HepG2 (cell line): ENCODE data around the gene APBB2. TPM values are rescaled to one million over a fixed set of nuclear protein-coding genes. Genes with fewer than 3 reads are reported as not detected.

Source experiments
- CENPX ChIP-seq: sonication (generic); formaldehyde crosslinking; IDR thresholded peaks from 2 replicates; pipeline ENCODE4 v1.9.0; 2021; ENCODE audit warnings: mild to moderate bottlenecking, missing genetic modification reagents, moderate library complexity
- NFRKB ChIP-seq: fragments of 450-650 bp; IDR thresholded peaks from 2 replicates; pipeline ENCODE4 v1.6.1; 2017
- PATZ1 ChIP-seq: sonication (generic); formaldehyde crosslinking; IDR thresholded peaks from 2 replicates; pipeline ENCODE4 v1.4.0; 2020; ENCODE audit warnings: missing genetic modification reagents
- SATB2 ChIP-seq: sonication (generic); formaldehyde crosslinking; IDR thresholded peaks from 2 replicates; pipeline ENCODE4 v1.5.0; 2020; ENCODE audit warnings: missing genetic modification reagents
- ZNF407 ChIP-seq: sonication (generic); formaldehyde crosslinking; IDR thresholded peaks from one replicate; pipeline ENCODE4 v1.5.1; 2020; ENCODE audit warnings: mild to moderate bottlenecking, missing genetic modification reagents; ENCODE audit errors: not compliant biosample characterization
- ZNF773 ChIP-seq: sonication (generic); formaldehyde crosslinking; IDR thresholded peaks from 2 replicates; pipeline ENCODE4 v1.4.0; 2020; ENCODE audit warnings: missing genetic modification reagents, borderline replicate concordance
- polyA plus RNA-seq, 8 experiments: library from polyadenylated mRNA; depleted of rRNA in 3 of 8; stranded (reverse) in 7 of 8; unstranded in 1 of 8; fragments of >200 nt; fragmentation: Illumina TruSeq in 4 of 8; extraction: Trizol in 4 of 8; gene quantifications; 2 replicates each; pipeline versions ENCODE4 v1.2.1 to v1.2.3, GENCODE V29; 2011 to 2016; ENCODE audit warnings: low read depth in 4 of 8, missing spikeins in 1 of 8, mixed read lengths in 1 of 8; ENCODE audit not compliant: insufficient read depth in 1 of 8
- total RNA-seq, 5 experiments: library from RNA; depleted of rRNA; stranded (reverse); fragments of >200 nt; fragmentation: Illumina TruSeq; extraction: Trizol; gene quantifications; 2 replicates each; pipeline ENCODE4 v1.2.3, GENCODE V29; 2016; ENCODE audit warnings: low read depth in 1 of 5
- TF ChIP-seq, protein P1 (sequence below): sonication (generic); formaldehyde crosslinking; IDR thresholded peaks from 2 replicates; pipeline ENCODE4 v1.5.0; 2020; ENCODE audit warnings: mild to moderate bottlenecking, missing genetic modification reagents

APBB2 gene
- total and polyA plus RNA-seq, 2 of the 13 experiments (the other 11 are each of a cell fraction or from before 2014, with no cell fraction given), result 11.7 to 17.0 TPM

DNA sequence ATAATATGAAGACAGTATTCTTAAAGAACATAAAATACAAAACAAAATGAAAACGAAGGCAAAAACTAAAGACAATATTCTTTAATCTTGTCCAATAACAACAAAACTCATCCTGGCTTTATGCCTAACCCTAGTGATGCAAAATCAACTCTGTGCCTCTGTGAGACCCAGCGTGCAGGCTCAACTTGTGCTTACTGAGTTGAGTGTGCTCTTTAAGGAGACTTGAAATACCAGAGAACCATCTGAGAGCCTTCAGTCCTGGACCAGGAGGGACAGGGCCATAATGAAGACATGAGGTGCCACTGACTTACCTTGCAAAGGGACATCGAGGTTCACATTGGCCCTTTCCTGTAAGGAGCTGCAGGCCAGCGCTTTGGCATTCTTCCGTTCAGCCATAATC is 387.5 kb downstream of the APBB2 start (continued):
- TF ChIP-seq ZNF407 (no peak), CENPX (no peak), PATZ1 (CRISPR knock-in tag) (no peak), NFRKB (no peak), SATB2 (CRISPR knock-in tag) (no peak), ZNF773 (no peak)
- TF ChIP-seq, protein P1, sequence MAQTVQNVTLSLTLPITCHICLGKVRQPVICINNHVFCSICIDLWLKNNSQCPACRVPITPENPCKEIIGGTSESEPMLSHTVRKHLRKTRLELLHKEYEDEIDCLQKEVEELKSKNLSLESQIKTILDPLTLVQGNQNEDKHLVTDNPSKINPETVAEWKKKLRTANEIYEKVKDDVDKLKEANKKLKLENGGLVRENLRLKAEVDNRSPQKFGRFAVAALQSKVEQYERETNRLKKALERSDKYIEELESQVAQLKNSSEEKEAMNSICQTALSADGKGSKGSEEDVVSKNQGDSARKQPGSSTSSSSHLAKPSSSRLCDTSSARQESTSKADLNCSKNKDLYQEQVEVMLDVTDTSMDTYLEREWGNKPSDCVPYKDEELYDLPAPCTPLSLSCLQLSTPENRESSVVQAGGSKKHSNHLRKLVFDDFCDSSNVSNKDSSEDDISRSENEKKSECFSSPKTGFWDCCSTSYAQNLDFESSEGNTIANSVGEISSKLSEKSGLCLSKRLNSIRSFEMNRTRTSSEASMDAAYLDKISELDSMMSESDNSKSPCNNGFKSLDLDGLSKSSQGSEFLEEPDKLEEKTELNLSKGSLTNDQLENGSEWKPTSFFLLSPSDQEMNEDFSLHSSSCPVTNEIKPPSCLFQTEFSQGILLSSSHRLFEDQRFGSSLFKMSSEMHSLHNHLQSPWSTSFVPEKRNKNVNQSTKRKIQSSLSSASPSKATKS (CRISPR knock-in tag), result no peak
